Measurements from ENCODE around the gene GAREM1.

GRCh38 chr18:32298171-32298667 is 172.5 kb downstream of the GAREM1 start:
- TF ChIP-seq CBX5 (IDR thresholded peaks at IDR 0.05; ENCODE audit: low read depth, low read length) (no peak), CTCF (IDR thresholded peaks at IDR 0.05; ENCODE audit: control extremely low read depth in 1 of 3, insufficient read depth in 1 of 3, low read depth in 1 of 3, low read length in 3 of 3) (no peak)

Measured in H1 (cell line).